Limb (tissue), 2 donors: ENCODE measurements around the gene SSUH2.

ENCODE experiments used
- DNase-seq, 2 donors: peaks; one replicate each; pipeline ENCODE4 v3.0.0-alpha.2; 2016; ENCODE audit errors: extremely low spot score in 2 of 2

Gene SSUH2

DNA sequence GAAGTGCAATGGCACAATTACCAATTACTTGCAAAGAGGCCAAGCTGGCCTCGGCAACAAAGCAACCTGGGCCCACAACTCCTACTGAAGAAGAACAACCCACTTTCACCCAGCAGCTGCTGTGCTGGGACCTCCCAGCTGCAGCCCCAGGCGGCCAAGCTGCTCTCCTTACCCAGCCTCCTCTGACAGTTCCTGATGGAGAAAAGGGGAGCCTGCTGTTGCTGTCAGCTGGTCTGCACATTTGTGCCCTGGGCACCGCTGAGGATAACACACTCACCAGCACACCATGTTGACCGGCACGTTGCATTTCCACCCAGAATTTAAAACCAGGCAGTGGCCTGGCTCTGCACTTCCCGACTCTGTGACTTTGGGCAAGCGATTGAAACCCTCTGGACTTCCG is 33.6 kb downstream of the SSUH2 start:
- DNase-seq, result no peak

DNA sequence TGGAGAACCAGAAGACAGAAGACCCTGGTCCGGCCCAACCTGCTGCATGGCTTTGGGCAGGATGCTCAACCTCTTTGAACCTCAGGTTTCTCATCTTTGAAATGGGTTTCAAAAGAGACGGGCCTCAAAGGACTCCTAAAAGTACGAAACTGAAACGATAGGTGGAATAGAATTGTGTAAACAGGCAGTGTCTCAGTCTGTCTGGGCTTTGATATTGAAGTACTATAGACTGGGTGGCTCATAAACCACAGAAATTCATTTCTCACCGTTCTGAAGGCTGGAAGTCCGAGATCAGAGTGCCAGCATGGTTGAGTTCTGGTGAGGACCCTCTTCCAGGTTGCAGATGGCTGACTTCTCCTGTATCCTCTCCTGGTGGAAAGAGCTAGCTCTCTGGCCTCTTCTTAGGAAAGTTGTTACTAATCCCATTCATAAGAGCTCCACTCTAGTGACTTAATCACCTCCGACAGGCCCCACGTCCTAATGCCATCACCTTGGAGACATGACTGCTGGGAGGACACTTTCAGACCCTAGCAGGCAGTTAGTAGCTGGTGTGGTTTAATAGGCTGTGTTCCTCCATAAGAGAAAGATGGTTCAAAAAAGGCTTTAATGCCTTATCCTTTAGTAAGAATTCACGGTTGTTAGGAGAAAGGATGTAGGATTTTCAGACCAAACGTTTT is 35.7 kb downstream of the SSUH2 start:
- no peak for DNase-seq

DNA sequence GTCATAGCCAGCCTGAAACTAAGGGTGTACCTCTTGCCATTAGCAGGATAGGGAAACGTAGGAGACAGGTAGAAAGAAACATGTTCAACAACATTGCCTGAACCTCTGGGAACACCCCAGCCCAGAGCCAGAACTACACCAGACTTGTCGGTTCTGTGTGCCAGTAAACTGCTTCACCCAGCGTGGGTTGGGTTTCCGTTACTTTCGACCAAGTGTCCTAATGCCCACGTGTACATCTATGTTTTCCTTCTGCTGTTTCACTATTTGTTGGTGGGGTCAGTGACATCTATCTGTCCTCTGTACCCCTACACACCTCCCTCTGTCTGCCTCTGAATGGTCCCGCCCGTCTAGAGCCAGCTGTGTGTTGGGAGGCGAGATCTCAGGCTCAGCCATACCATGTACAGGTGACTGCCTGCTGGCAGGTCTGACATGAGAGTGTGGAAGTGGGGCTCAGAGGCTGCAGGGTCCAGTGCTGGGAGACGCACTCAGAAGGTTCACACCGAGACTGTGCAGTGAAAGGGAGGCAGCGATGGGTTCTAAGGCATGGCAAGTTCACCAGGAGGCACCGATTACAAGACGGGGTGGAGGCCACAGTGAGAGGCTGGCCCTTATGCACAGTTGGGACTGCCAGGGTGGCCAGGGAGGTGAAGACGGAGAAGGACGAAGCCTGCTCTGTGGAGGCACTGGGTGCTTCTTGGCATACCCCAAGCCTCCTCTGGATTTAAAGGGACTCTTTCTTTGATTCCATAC is 36.4 kb downstream of the SSUH2 start:
- no peak for DNase-seq

DNA sequence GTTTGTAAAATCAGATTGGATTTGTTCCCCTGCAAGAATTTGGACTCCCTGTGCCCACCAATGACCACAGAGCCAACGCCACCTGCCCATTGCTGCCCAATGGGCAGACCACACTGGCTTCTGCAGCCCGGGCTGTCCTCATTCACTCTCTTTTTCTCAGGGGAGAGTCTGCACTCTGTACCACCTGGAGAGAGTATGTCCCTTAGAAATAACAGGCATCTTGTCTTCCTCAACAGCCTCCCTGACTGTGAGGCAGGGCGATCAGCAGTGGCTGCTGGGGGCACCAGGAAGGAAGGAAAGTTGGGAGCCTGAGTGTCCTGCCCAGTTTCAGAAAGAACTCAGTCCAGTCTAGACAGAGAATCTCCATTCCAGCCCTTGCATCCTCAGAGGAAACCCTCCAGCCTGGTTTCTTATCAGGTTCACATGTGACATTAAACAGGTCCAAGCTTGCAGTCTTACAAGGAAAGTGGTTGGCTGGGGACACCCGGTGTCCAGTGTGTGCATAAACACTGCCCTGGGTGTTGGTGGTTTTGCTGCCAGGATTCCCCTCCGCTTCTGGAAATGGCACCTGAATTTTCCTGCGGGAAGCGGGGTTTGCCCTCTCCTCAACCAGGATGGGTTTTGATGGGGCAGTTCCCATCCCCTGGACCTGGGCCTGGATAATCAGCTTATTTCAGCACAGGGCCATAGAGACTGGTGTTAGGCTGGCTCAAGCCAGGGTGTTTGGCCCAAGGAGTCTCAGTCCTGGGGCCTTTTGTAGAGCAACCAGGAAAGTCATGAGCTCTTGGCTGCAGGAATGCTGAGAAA is 37.2 kb downstream of the SSUH2 start:
- DNase-seq, result peak; percentile 50 to 67

DNA sequence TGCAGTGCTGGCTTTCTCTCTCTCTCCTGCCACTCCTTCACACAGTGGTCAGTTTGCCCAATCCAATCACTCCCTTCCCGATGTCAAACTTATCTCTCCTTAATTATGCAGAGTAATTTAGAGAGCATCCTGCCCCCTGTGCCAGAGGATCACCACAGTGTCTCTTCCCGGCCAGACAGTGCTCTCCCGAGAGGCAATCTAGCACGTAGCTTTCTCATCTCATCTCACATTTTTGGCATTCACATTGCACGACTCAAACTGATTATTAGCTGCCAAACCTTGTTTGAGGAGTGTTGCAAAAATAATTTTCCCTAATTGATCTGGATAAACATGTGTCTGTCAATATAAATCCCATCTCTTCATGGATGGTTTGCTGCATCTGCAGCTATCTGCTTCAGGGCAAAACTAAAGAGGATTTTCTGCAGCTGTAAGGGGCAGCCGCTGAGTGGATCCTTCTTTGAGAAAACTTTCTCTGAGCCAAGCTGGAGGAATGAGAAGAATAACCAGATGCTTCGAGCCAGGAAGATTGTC is 37.8 kb downstream of the SSUH2 start:
- no peak for DNase-seq

DNA sequence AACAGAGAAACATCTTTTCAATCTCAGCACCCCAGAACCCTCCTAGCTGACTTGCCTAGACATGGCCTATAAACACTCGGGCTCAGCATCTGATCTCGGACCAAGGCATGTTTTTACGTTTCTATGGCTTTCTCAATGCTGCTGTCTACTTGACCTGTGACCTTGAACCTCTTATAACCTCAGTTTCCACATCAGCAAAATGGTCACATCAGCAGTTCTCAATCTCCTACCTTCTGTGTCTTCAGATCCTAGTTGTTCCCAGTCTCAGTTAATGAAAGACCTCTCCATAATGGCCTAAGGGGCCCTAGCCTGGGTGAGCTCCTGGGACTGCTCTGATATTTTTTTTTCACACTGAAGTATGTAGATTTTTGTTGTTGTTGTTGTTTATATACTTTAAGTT is 39.6 kb downstream of the SSUH2 start:
- DNase-seq, result no peak

DNA sequence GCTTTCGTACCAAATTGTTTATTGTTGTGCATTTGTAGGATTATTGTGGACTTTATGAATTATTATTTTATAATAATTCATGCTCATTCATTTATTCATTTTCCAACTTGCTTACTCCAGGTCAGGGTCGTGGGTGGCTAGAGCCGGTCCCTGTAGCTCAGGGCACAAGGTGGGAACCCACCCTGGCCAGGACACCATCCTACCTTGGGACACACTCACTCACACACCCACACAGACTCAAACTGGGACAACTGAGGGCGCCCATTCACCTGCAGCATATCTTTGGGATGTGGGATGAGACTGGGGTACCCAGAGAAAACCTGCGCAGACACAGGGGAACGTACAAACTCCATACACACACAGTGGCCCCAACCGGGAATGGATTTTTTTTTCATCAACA is 40.6 kb downstream of the SSUH2 start:
- no peak for DNase-seq

DNA sequence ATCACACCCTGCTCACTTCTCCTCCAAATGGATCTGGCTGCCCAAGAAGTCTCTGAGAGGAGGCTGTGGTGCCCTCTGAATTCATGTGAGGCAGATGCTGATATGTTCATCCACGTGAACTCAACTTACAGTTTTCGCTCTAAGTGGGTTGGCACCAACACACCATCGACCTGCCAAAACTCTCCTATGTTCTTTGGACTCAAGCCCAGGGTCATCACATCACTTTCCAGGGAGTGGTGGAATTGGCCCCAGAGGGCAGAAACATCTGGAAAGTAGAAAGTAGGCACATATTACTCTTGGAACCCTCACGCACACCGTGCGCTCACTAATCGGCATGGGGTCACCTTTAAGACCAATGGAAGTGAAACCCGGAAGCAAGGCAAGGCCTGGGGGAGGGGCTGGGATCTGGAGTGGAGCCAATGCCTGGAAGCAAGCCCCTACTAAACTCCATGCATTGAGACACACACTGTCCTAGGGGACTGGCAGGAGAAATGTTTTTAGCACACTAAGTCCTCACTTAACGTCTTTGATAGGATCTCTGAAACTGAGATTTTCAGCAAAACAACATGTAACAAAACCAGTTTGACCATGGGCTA is 41.4 kb downstream of the SSUH2 start:
- peak in 1 of 2 donors; percentile 74 for DNase-seq

DNA sequence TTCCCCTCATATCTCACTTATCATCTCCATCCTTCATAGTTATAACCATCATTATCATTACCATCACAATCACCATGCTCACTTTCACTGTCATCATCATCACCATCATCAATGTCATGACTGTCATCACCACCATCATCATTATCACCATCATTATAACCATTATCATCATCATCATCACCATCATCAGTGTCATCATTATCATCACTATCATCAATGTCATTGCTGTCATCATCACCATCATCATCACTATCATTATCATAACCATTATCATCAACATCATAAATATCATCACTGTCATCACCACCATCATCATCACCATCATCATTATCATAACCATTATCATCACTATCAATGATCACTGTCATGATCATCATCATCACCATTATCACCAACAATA is 44.1 kb downstream of the SSUH2 start:
- DNase-seq, result no peak

DNA sequence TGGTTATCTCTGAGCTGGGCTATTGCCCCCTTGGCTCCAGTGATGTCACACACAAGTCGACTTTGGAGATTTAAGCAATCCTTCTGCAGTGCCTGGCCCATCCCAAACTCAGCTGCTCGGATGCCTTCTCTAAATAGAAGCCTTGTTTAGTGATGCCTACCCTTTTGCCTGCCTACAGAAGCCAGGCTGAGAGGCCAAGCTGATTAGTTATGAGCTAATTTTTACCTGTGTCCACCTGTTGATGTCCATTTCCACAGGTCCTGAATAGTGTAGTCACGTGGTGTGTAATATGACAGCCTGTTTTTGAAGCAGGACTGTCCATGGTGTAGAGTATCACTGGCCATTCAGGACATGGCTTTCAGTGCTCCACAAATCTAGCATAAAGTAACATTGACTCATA is 45.5 kb downstream of the SSUH2 start:
- no peak for DNase-seq

DNA sequence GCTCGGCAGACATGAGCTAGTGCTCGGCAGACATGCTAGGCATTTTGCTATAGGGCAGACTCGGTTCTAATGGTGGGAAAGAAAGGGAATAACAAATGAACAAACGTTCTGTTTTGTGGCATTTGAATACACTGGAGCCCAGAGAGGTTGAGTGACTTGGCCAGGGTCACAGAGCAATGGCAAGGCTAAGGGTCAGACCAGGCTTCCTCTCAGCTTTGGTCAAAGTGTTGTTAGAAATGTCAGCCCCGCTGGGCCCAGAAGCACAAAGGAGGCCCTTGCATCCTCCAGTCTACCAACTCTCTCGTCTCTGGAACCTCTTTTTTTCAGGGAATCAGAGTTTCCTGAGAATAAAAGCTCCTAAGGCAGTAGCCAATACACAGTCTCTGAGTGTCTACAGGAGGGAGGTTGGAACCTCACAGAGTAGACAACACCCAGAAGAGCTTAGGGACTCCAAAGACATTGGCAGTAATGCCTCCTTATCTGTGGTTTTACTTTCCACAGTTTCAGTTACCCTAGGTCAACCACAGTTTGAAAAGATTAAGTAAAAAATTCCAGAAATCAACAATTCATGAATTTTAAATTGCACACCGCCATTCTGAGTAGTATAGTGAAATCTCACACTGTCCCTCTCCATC is 47.3 kb downstream of the SSUH2 start:
- no peak for DNase-seq

DNA sequence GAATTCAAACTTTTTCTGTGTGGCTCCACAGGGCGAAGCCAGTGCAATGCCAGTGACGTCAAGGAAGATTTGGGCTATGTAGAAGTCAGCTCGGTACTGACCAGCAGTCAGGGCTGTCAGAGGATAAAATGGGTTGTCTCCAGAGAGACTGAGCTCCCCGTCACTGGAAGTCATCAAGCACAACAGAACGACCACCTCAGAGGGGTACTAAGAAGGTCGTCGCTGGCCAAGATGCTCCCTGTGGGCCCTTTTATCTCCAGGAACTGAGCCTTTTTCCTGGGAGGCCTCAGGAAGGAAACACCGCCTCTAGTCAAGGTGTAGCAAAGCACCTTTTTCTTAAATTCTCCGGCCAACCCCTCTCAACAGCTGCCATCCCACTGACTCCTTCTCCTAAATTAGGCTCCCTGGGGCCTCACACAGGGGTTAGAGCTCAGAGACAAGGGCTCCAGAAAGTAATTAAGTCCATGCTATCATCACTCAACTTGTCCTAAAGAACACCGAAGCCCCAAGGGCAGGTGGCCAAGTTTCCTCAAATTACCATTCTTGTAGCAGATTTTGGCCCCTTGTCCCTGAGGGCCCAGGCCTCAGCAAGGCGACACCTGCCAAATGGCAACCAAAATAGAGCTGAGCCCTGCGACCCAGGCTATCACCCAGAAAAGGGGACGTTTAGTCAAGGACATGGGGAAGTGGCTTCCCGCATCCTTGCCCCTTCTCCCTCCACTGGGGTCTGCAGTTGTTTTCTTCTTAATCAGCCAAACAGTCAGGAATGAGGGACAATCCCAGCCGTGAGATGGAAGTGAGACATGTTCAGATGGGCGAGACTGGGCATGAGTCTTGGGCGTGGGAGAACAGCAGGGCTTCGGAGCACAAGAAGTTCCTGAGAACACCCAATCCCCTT is 48.0 kb downstream of the SSUH2 start:
- DNase-seq, result no peak

DNA sequence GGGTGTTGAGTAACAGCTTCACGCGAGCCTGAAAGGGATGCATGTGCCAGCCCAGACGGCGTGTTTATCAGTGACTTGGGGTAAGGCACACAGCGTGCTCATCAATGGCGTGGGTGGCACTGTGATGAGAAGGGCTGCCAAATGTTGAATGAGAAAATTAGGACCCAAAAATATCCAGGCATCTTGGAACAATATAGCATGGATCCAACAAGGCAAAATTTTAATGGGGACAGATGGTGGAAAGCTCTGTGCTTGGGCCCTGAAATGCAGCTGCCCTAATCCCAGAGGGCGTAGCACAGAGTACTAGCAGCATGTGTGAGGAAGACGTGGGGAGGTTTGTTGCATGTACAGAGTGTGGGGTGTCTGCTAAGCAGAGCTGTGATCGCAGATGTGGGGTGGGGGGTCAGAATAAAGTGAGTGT is 48.9 kb downstream of the SSUH2 start:
- no peak for DNase-seq

DNA sequence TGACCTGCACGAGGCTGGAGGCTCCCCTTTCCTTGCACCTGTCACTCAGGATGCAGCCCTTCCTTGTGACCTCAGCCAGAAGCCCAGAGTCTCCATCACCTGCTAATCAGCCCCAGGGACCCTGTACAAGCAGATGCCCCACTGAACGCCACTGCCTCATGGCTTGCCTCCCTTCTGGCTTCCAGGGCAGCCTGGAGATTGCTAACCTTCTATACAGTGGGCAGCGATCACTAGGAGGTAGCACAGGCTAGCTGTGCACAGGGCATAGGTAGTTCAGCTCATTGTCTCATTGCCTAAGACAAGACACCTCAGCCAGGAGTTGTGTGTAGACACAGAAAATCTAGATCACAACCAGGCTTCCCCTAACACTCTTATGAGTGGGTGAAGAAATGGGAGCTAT is 49.3 kb downstream of the SSUH2 start:
- no peak for DNase-seq

DNA sequence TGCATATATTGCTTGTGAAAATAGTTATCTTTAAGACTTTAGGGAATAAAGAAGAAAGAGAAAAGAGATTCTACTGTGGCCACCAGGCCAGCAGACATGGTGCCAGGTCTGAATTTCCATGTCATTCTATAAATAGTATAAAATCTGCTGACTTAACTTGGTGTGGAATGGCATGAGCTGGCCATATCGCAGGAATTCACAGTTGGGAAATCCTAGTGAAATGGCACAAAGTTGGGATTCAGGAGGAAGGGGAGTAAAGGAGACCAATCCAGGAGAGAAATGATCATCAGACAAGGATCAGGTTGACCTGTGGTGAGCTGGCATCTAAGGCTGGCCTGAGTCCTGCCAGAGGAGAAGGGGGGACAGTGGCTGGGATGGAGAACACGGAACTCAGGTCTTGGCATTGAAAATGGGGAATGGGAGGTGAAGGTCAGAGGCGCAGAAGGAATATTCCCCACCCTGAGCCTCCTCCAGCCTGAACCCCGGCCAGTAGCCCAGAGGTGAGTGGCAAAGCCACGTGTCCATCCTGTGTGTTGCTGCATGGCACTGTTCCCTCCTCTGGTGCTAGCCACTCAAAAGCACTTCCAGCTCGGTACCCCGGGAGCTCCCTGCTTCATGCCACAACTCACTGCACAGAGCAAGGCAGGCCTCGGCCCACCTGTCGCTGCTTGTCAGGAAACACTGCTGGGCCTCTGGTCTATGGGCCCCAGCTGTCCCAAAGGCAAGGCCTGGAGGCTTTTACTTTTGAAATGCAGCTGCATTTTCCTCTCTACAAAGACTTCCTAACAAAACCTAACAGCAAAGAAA is 51.4 kb downstream of the SSUH2 start:
- peak; percentile 65 to 80 for DNase-seq

DNA sequence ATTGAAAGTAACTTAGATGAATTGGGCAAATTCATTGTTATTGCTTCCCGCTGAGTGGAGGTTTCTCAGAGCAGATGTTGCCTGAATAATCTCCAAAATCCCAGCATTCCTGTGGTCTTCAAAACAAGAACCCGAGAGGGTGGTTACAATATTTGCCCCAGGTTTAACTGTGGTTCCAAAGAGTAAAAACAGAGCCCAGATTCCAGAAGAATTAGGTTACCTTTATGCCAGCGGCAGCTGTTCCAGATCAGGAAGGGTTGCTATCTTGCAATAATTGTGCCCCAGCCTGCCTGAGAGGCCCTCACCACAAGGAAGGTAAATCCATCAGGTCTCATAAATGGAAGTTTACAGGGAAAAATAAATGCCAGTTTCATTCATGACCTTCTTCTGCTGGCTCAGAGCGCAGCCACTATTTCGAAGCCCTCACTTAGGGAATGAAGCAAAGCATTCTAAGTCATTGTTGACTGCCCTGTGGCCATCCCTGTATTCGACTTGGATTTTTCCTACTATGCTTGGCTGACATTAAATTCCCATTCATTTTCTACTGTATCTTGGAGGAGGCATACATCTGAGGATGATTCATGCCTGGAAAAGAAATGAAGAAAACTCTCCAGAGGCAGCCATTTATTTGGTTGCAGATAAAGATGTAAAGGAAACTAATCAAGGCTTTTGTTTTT is 54.6 kb downstream of the SSUH2 start:
- no peak for DNase-seq

DNA sequence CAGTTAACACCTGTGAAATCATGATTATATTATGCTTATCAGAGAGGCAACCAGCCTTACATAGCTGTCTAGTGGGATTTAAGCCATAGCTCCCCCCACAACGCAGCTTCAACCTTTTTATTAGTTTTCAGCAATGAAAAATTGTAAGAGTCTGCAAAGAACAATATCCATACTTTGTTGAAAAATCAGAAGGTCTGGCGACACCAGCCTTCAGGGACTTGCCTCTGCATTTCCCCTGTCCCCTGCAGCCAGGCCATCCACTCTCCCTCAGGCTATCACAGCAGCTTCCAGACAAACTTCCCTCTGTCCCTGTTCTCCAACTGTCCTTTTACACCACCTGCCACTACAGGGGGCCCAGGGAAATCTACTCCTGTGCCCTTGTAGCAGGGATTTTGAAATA is 59.9 kb downstream of the SSUH2 start:
- no peak for DNase-seq

DNA sequence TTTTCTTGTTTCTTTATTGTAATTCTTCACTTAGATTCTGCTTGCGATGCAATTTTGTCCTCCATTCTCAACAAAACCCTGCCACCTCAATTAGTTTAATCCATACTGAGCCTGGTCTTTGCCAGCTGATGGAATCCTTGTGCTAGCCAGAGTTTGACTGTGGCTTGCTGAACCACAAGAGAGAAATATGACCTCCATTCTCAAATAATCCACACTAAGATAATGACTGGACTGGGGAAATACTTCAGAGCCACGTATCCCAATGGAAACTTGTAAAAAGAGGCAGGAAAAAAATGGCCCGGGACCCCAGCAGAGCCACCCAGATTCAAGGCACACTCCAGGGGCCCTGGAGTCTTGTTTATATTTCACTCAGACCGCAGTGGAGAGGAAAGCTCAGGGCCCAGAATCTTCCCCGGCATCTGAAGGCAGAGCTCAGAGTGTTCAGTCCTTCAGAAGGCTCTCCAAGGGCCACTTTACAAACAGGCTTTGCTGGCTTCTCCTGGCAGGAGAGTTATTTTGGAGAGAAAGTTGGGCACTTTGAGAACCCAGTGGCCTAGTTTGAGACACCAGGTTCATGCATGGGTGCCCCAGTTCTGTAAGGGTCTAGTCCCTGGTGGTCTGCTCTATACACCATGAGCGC is 62.7 kb downstream of the SSUH2 start:
- DNase-seq, result no peak
